ENCODE results near the gene ANKRD16.
A peak's percentile ranks its signal among the peaks of the same experiment; 100 is the strongest.
"Not testable (repeated sequence)": the region's sequence is repeated elsewhere in the genome, so short reads cannot be mapped to it uniquely, and the experiment has no call there.

The ANKRD16 gene

GRCh38 chr10:5903563-5903962 lies 13.9 kb upstream of the ANKRD16 start:
- DNase-seq (ENCODE audit: low read depth) = no peak

DNA sequence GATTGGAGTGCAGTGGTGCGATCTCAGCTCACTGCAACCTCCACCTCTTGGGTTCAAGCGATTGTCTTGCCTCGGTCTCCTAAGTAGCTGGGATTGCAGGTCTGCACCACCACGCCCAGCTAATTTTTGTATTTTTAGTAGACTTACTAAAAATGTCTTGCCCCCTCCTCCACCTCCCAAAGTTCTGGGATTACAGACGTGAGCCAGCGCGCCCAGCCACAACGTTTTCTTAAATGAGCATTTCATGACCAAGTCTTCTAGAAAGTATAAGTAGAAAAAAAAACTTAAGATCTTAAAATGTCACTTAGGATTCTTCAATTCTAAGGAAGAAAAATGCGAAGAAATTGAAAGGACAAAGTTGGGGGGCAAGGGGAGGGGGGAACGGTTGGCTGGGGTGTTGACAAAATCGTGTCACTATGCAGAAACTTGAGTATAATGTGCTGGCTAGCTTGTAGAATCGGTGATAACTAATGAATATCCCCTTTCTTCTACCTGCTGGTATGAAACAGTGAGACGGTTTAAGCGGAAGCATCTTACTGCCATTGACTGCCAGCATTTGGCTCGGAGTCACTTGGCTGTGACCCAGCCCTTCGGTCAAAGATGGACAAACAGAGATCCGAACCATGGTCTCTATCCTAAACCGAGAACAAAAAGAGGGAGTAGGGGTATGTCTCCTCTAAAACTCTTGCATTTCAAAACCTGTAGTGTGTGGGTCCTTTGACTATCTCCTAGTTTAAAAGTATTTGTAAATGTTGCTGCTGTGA lies 13.0 kb upstream of the ANKRD16 start:
- no peak for DNase-seq (ENCODE audit: low read depth)

GRCh38 chr10:5900247-5900646 lies 10.6 kb upstream of the ANKRD16 start:
- no peak for DNase-seq (ENCODE audit: low read depth)

GRCh38 chr10:5898163-5898562 lies 8.5 kb upstream of the ANKRD16 start:
- DNase-seq (ENCODE audit: low read depth) = no peak

- DNase-seq (ENCODE audit: low read depth) = no peak
Observed at GRCh38 chr10:5897504-5897903, 7.8 kb upstream of the ANKRD16 start.

- DNase-seq (ENCODE audit: low read depth) = no peak
Observed at GRCh38 chr10:5897053-5897340, 7.3 kb upstream of the ANKRD16 start.

GRCh38 chr10:5896208-5897052 lies 6.7 kb upstream of the ANKRD16 start:
- DNase-seq (ENCODE audit: low read depth) = no peak

- DNase-seq (ENCODE audit: low read depth) = no peak
Observed at GRCh38 chr10:5895804-5896203, 6.1 kb upstream of the ANKRD16 start.

GRCh38 chr10:5895365-5895764 lies 5.7 kb upstream of the ANKRD16 start:
- no peak for DNase-seq (ENCODE audit: low read depth)

- DNase-seq (ENCODE audit: low read depth) = no peak
Observed at GRCh38 chr10:5894873-5895272, 5.2 kb upstream of the ANKRD16 start.

GRCh38 chr10:5894403-5894802 lies 4.7 kb upstream of the ANKRD16 start:
- DNase-seq (ENCODE audit: low read depth) = no peak

GRCh38 chr10:5893321-5893720 lies 3.6 kb upstream of the ANKRD16 start:
- no peak for DNase-seq (ENCODE audit: low read depth)

DNA sequence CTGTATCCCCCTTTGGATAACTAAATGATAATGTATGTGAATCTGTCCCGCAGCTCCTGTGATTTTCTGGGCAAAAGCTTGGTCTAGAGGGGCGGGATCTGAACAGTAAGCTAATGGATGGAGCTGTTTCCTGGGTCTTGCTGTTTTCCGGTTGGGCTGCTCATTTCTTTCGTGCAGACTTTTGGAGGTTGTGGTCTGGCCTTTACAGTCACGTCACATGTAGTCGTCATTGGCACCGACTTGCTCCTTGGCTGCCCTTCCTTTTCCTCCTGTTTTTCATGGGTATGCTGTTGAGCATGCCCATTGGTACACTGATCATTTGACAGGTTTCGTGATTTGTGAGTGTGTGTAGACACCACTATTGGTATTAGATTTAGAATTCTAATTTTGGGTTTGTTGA lies 2.3 kb upstream of the ANKRD16 start:
- DNase-seq (ENCODE audit: low read depth) = no peak

DNA sequence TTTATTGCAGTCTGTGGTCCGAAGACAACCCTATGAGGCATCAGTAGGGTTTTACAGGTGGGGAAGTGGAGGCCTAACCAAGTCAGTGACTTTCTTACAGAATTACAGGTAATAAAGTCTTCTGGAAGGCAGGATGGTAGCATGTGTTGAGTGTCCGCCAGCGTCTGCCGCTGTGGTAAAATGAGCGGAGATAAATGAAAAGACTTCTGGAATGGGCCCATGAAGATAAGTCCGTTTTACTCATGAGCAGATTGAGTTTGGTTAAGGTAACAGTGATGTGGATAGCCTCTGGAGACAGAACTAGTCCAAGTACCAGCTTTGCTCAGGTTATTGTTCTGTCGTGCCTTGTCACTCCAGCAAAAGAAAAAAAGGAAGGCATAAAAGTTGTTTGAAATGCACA lies 1.3 kb upstream of the ANKRD16 start:
- DNase-seq (ENCODE audit: low read depth) = no peak

GRCh38 chr10:5890452-5890915 lies 791 bp upstream of the ANKRD16 start:
- DNase-seq (ENCODE audit: low read depth) = no peak

DNA sequence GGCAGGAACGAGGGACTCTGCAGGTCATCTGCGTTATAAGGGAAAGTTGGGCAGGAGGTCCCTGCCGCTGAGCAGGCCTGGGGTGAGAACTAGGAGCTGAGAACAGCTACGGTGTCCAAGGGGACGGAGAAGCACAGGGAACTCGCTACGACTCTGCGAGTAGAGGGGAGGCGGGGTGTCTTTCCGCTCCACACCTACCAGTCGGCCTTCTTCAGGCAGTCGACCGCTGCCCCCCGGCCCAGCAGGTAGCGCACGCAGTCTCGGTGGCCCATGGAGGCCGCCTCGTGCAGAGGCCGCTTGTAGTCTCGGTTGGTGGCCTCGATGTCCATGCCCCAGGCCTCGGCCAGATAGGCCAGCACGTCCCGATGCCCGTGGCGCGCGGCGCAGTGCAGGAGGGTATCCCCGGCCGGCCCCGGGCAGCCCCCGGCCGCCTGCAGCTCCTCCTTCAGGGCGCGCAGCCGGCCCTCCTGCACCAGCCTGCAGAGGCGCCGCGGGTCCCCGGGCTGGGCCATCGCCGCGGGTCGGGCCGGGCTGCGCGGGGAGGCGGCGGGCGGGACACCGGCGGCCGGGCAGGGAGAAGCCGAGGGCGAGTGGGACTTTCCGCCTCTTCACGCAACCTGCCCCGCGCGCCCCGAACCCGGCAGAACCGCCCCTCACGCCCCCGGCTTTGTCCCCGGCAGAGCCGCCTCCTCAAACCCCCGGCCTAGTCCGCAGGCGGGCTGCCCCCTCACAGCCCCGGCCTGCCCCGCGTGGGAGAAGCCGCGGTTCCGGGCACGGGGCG lies 660 bp downstream of the ANKRD16 start:
- peak; percentile 32 for DNase-seq (ENCODE audit: low read depth)

GRCh38 chr10:5888351-5888750 lies 1.3 kb downstream of the ANKRD16 start:
- DNase-seq (ENCODE audit: low read depth) = no peak

DNA sequence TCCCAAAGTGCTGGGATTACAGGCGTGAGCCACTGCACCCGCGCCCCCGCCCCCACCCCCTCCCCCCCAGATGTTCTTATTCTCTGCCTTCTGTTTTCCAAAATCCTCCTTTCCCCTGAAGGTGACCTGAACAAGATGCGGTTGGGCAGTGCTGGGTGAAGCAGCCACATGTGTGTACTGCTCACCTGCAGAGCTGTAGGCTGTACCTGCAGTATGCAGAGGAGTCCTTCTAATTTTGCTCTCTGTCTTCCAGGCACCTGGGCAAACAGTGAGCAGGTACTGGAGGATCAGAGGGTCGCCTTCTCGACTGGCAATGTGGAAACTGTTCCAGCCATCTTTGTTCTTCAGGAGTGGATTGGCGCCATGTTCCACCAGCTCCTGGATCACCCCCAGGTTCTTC lies 2.1 kb downstream of the ANKRD16 start:
- no peak for DNase-seq (ENCODE audit: low read depth)

DNA sequence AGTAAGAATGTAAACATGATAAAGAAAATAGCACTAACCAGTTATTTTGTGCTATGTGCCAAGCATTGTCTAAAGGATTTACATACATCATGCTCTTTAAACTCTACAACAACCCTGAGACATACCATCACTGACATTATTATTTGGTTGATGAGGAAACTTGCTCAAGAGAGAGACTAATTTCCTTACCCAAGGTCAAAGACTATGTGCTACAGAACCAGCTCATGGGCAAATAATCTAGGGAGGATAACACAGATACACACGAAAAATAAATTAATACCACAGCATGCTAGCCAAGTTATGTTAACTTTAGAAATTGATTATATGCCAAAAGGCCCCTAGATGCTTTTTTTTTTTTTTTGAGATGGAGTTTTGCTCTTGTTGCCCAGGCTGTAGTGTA lies 2.7 kb downstream of the ANKRD16 start:
- no peak for DNase-seq (ENCODE audit: low read depth)

DNA sequence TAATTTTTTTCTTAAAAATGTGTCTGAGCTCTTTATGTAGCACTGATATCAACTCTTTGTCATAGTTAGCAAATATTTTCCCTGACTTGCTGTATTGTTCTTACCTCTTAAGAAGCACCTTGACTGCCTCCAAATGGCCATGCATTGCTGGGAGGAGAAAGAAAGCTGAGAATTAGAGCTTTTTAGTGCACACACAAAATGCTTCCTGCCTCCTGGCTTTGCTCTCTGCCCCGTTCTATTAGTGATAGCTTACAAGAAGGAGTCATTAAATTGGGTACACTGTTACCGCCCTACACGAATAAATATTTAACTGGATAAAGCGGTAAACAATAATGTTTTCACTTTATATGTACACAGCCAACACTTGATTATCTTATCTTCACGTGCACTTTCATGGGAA lies 4.1 kb downstream of the ANKRD16 start:
- no peak for DNase-seq (ENCODE audit: low read depth)

GRCh38 chr10:5882961-5883360 lies 6.7 kb downstream of the ANKRD16 start:
- no peak for DNase-seq (ENCODE audit: low read depth)

- not testable (repeated sequence) for DNase-seq (ENCODE audit: low read depth)
Observed at GRCh38 chr10:5877041-5877440, 12.7 kb downstream of the ANKRD16 start.
